Measurements from ENCODE around the gene VDAC1.

VDAC1 gene

DNA sequence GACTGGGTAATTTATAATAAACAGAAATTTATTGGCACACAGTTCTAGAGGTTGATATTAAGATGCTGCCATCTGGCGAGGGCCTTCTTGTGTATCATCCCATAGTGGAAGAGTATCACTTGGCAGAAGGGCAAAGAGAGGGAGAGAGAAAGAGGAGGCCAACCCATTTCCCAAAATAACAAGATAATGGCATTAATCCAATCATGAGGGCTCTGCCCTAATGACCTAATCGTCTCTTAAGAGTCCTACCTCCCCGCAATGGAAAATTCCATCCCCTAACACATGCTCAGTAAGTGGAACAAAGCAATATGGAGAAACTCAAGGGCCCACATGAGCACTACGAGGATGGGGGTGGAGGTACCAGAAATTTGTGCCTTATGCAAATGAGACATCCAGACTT lies 17.6 kb upstream of the VDAC1 start:
- DNase-seq = peak; percentile 38

DNA sequence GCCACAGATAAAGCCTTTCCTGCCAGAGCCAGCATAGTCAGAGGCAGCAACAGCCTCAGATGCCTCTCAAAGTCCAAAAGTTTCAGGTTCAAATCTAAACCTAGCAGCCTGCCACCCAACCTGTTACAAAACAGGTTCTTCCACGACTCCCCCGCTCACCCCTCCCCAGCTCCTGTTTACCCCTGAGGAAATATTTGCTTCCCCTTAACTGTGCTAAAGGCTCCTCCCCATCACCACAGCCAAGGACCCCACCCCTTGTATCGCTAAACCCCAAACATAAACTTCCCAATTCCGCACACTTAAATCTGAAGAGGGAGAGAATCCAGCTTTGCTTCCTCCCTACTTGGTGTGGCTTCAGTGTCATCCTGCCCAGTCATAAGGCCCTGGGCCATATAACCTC lies 15.4 kb upstream of the VDAC1 start:
- DNase-seq = no peak

- no peak for DNase-seq
Measured at GRCh38 chr5:134019636-134020035, 14.9 kb upstream of the VDAC1 start.

- DNase-seq = no peak
Measured at GRCh38 chr5:134018986-134019316, 14.2 kb upstream of the VDAC1 start.

DNA sequence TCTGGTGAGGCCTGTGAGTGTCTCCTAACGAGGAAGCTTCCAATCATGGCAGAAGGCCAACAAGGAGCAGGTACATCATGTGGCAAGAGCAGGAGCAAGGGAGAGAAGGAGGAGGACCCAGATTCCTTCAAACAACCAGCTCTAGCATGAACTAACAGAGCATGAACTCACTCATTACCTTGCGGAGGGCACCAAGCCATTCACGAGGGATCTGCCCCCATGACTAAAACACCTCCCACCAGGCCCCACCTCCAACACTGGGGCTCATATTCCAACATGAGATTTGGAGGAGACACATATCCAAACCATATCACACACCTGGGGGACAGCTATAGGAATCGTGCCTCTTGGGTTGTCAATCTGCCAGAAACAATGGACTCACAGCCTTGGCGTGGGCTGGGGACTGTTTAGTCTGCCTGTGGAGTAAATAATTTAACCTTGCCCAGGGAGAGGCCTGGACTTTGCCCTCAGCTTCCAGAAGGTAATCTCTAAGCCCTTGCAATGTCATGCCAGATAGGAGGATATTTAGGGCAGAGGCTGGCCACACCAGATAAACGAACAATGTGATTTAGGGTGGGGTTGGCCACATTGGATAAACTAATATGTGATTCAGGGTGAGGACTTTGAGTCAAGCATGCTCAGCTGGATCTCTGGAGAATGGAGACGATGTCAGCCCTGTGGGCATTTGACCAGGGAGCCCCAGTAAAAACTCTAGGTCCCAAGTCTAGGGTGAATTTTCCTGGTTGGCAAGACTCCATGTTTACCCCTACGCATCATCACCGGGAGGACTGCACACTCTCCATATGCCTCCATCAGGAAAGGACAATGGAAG lies 13.6 kb upstream of the VDAC1 start:
- no peak for DNase-seq

GRCh38 chr5:134008266-134008749 lies 3.5 kb upstream of the VDAC1 start:
- DNase-seq = no peak

GRCh38 chr5:134007581-134008265 lies 2.9 kb upstream of the VDAC1 start:
- DNase-seq = no peak

GRCh38 chr5:134006115-134006514 lies 1.3 kb upstream of the VDAC1 start:
- DNase-seq = no peak

- DNase-seq = no peak
Measured at GRCh38 chr5:134005417-134006061, 764 bp upstream of the VDAC1 start.

GRCh38 chr5:134003817-134004625 lies 754 bp downstream of the VDAC1 start:
- DNase-seq = no peak

GRCh38 chr5:134003064-134003816 lies 1.5 kb downstream of the VDAC1 start:
- DNase-seq = no peak

DNA sequence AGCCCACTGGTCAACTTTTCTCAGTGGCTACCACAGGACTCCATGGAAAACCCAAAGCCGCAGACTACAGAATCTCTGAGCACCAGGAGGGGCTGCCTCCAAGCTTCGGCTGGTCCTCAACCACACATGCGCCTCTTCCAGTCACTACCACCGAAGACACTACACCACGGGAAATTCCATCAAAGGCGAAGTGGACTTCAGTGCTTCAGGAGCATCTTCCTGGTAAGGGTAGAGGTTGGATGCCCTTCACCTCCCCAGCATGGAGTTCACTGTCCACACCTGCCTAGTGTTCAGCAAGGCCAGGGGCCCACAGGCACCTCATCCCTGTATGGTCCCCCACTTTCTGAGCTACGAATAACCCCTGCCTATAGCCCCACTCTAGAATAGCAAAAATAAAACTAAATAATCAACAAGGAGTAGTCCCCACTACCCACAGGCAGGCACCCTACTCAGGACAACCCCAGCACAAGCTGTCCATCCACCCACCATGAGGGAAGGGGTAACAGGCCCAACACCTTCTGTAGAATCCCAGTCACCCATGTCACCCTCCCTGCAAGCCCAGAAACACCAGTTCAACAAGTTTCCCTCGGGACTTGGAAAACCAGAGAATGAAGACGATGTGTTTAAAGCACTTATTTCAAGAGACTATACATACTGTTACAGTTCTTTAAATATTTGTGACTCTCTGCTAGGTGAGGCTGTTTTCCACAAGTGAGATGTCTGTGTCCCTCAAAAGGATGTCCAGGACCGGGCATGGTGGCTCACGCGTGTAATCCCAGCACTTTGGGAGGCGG lies 2.6 kb downstream of the VDAC1 start:
- DNase-seq = no peak

DNA sequence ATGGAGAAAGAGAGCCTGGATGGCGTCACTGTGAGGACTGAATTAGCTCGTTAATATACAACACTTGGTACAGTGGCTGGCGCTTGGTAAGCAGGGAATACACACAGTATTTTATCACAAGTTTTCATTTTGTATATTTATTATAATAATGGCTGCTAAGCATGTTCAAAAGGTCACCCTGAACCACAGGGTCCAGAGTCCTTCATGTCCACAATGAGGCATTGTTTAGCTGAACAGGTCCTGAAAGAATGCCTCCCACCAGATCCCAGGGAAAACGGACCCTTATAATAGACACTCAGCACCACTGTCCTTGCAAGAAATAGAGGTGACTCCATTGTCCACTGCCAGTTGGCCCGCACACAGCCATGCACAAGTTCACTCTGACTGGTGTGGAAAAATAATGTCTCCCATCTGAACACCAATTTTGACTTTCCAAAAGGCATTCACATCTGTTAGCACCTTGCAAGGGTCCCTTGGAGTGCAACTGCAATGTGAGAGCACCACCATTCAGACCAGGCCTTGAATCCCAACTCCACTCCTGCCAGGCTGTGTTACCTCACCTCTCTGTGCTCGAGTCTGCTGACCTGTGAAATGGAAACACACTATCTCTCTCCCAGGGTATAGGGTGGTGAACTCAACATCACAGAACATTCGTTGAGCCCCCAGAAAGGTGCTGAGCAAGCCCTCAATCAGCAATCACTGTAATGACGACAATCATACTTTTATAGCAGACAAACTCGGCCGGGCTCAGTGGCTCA lies 3.9 kb downstream of the VDAC1 start:
- no peak for DNase-seq

DNA sequence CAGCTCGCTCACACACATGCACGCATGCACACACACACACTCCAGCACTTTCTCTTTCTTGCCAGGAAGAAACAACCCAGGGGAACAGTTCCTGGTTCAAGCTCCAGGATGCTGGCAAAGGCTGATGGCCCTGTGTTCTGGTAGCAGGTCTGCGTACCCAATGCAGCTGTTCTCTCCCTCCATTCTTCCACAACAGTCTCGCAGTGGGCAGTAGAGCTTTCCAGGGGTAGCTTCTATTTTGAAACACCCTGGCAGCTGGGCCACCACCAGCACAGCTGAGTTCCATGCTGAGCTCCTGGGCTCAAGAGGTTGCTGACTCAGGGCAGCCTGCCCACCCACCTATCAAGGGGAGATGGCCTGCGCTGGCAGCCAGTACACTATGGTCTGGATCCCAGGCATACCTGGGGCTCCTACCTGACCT lies 4.7 kb downstream of the VDAC1 start:
- DNase-seq = no peak

DNA sequence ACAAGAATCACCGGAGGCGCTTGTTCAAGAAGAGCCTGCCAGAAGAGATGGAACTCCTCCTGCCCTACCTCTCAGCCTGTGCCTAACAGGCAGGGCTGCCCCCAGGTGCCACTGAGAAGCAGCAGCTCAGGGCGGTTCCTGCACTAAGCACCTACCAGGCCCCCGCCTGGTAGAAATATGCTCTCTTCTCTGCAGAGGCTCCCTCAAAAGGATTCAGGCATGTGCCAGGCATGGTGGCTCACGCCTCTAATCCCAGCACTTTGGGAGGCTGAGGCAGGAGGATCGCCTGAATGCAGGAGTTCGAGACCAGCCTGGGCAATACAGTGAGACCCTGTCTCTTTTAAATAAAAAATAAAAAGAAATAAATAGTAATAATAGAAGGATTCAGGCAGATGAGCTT lies 6.0 kb downstream of the VDAC1 start:
- DNase-seq = no peak

DNA sequence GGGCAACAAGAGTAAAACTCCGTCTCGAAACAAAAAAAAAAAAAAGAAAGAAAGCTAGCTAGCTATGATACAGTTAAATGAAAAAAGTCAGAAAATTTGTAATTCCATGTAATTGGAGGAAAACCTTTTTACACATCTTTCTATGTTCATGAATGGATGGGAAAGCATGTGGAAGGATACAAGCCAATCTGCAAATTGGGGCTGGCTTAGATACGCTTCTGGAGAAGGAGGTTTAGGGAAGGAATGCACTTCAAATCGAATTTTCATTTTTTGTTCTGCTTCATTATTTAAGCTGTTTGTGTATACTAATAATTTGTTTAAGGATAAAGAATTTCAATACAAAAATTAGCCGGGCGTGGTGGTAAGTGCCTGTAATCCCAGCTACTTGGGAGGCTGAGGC lies 6.7 kb downstream of the VDAC1 start:
- DNase-seq = no peak

GRCh38 chr5:133996683-133997252 lies 8.0 kb downstream of the VDAC1 start:
- DNase-seq = no peak

GRCh38 chr5:133995883-133996563 lies 8.8 kb downstream of the VDAC1 start:
- DNase-seq = no peak

GRCh38 chr5:133995341-133995740 lies 9.4 kb downstream of the VDAC1 start:
- no peak for DNase-seq

DNA sequence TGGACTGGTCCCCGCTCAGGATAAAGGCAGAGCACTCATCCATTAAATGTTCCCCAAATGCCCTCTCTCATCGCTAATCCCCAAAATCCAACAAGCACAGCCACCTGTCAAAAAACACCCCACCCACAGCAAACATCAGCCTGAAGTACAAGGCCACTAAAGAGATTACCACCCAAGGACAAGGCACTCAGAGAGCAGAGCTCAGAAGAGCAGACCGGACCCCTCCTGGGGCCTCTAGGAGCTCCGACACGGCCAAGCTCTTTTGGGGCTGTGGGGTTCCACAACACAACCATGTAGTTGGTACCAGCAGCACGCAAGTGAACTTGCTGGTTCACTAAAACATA lies 9.8 kb downstream of the VDAC1 start:
- no peak for DNase-seq

Measured in NCI-H2227 treated with DMSO at 0.1 percent for 48 hours (cell line).